GM15510 (cell line): Measurements from ENCODE around the gene ACOT9.
A peak's percentile ranks its signal among the peaks of the same experiment; 100 is the strongest.

Experiments used
- POLR2A ChIP-seq: IDR thresholded peaks from 3 replicates; pipeline ENCODE4 v1.6.1; 2011; ENCODE audit warnings: borderline replicate concordance; ENCODE audit not compliant: insufficient read length; ENCODE audit errors: extremely low read depth

The ACOT9 gene

GRCh38 chrX:23779025-23779424, 35.9 kb upstream of the ACOT9 start:
- TF ChIP-seq POLR2A, result no peak

GRCh38 chrX:23776363-23776762, 33.3 kb upstream of the ACOT9 start:
- no peak for TF ChIP-seq POLR2A

GRCh38 chrX:23773601-23774175, 30.6 kb upstream of the ACOT9 start:
- TF ChIP-seq POLR2A, result no peak

DNA sequence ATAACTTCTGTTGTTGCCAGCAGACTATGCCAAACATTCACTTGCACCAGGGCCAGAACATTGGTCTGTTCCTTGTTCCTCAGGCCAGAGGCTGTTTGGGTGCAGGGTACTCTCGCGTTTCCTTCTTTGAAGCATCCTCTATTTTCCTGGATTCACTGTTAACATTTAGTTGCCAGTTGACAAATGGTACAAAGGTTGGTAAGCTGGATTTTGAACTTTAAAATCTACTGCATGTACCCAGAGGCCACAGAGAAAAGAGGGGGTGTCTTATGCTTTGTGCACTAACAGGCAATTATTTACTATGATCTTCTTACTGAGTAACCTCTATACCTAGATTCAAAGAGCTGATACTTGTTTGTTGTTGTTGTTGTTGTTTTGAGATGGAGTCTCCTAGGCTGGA, 27.1 kb upstream of the ACOT9 start:
- no peak for TF ChIP-seq POLR2A

DNA sequence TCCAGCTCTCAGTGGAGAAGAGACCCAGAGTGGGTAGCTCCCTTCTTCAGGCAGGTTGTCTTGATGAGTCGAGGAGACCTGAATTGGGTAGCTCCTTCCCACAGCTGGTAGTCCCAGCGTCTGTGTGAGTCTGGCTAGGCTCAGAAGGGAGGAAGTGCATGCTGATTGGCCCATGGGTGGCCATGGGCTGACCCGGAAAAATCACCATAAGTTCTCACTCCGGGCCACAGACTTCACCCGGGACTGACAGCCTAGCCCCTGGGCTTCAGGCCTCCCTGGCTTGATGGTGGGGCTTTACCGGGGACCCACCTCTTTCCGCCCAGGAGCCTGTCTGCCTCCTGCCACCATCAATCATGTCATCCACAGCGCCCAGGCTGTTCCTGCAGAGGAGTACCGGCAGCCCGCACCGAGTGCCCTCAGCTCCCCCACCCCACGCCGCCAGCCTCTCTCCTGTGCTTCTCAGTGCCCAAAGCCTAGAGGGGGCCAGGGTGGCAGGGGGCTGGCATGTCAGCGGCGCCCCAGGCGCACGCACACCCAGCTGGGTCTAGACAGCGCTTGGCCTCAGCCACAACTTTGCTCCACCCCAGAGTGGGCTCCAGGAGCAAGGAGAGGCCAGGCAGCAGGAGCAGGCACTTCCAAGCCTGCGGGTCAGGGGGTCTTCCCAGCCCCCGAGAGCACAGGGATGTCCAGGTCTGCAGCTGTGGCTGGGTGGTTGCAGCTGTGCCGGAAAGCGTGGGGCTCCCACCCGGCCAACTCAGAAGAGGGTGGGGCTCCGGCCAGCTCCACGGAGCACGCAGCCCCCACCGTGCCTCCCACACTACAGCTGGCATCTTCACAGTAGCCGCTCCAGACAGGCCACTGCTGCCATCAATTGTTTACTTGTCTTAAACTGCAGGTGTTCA, 23.8 kb upstream of the ACOT9 start:
- TF ChIP-seq POLR2A, result peak; percentile 15

GRCh38 chrX:23765868-23766267, 22.8 kb upstream of the ACOT9 start:
- TF ChIP-seq POLR2A, result no peak

DNA sequence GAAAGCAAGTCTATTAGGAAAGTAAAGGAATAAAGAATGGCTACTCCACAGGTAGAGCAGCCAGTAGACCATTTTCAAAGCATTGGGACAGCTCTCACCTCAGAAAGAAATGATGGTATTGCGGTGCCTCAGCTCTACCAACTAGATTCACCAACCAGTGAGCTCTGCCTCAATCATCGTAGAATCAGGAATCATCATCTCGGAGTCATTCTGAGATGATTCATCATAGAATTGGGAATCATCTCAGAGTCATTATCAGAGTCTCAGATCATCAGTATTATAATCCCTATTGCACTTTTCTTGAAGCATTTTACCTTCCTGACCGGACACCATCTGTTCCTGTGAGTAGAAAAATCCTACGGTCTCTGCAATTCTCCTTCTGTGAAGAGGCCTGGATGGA, 22.4 kb upstream of the ACOT9 start:
- no peak for TF ChIP-seq POLR2A

DNA sequence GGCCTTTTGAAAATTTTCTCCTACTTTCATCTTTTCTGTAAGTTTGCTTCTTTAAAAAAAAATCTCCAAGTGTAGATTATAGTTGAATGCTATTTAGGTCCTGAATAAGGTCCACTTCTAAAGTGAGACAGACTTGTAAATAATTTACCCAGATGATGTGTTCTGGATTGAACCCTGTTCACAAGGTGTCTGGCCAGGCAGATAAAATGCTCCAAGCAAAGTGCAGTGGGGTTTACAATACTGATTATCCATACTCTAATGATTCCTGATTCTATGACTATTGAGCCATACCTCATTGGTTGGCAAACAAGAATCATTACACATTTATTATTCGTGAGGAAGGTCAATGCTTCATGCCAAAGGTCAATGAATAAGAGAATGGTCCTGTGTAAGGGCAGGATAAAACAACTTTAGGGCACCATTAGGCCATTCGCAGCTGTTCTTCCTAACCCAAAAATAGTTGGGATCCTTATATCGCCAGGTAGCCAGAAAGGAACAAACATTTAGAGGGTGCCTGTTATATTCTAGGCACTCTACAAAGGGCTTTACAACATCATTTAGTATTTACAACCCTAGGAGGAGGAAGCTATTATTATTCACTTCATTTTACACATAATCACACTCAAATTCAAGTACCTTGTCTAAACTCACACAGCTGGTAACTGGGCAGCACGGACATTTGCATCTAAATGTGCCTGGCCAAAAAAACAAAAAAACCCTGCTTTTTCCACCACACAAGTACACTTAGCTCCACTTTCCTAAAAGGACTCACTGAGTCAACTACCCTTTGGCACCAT, 21.3 kb upstream of the ACOT9 start:
- TF ChIP-seq POLR2A, result no peak

DNA sequence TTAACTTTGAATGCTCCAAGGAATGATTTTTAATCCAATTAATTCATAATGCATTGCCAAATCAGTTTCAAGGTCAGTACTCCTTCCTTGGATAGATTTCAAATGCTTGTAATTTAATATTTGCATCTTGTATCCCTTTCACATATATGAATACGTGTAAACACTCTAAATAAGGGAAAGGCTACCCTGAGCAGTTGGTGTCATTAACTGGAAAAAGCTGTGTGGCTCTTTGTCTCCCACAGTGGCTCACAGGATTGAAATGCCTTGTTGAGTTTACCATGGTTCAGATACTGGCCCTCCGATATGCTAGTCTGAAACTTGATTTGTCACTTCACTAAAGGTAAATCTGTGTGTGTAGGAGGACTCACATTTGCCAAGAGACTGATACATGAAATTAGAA, 16.7 kb upstream of the ACOT9 start:
- TF ChIP-seq POLR2A, result no peak

- TF ChIP-seq POLR2A, result no peak
Measured at GRCh38 chrX:23756165-23756564, 13.1 kb upstream of the ACOT9 start.

- TF ChIP-seq POLR2A, result no peak
Measured at GRCh38 chrX:23754664-23755063, 11.6 kb upstream of the ACOT9 start.

DNA sequence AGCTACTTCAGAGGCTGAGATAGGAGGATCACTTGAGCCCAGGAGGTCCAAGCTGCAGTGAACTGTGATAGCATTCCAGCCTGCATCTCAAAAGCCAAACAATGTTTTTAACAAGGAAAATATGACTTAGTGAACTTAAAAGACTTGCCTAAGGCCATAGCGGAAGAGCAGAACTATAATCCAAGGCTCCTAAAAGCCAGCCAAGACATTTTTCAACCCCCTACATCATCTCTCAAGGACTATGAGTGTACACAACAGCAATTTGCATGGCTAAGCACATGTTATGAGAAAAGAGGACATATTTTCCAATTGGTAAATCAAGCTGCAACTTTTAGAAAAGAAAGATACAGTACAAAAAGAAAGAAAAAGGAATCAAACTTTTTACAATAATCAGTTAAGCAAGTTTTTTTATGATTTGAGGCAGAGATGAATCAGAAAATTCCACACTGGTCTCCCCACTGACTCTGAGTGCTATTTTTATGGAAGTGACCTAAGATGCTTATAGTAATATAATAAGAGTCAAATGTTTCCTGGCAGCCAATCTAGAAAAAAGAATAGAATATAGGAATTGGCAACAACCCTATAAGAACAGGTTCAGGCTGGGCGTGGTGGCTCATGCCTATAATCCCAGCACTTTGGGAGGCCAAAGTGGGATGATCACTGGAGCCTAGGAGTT, 9.8 kb upstream of the ACOT9 start:
- no peak for TF ChIP-seq POLR2A

- no peak for TF ChIP-seq POLR2A
Measured at GRCh38 chrX:23749576-23749975, 6.5 kb upstream of the ACOT9 start.

DNA sequence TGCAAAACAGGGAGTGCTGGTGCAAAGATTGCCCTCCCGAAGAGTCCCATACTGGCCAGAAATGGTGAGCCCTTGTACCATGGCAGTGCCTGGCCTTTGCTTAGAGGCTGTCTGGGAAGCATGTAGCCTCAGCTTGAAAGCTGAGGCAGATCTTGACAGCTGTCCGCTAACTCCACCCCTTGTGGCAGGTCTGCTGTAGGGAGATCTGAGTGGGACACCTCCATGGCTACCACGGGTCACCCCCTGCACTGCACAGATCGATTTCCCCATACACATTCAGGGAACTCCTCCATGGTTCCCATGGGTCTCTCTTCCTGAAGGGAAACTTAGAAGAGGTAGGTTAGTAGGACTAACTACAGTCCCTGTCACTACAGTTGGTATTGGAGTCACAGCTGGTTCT, 6.1 kb upstream of the ACOT9 start:
- no peak for TF ChIP-seq POLR2A

GRCh38 chrX:23745786-23746185, 2.7 kb upstream of the ACOT9 start:
- no peak for TF ChIP-seq POLR2A
